Naive thymus-derived CD8-positive, alpha-beta T cell (primary cell): ENCODE measurements around the gene PTPN5. TPM values are rescaled to one million over a fixed set of nuclear protein-coding genes. Genes with fewer than 3 reads are reported as not detected.
"Not testable (repeated sequence)": the region's sequence is repeated elsewhere in the genome, so short reads cannot be mapped to it uniquely, and the experiment has no call there.

Experiments used
- ATAC-seq, 2 donors: fragments of 150-1000 bp; cut with Tn5 transposase in 1 of 2; sonication (Bioruptor Pico), chemical (Tn5 transposase) in 1 of 2; 1 replicate in 1 of 2; 2 replicates in 1 of 2; pipeline ENCODE4 v1.10.0; 2021; ENCODE audit warnings: mild to moderate bottlenecking in 2 of 2, moderate library complexity in 2 of 2
- POLR2A ChIA-PET: fragments of 350-600 bp; sonication (Branson Sonifier 250); formaldehyde crosslinking; loops from one replicate; lab custom pipeline; 2021; ENCODE audit warnings: antibody characterized with exemption; lab: Charles Lee
- DNase-seq, 10 donors: peaks; one replicate each; pipeline versions ENCODE4 v3.0.0 to v3.0.0-alpha.2; 2020 to 2022
- H3K27ac Mint-ChIP-seq, 10 donors: one replicate each; pipeline ENCODE4 v1.8.0; 2020 to 2022; ENCODE audit warnings: mild to moderate bottlenecking in 10 of 10, mixed read lengths in 10 of 10, moderate library complexity in 4 of 10, inconsistent platforms in 1 of 10
- H3K27me3 Mint-ChIP-seq, 5 donors: one replicate each; pipeline ENCODE4 v1.8.0; 2021 to 2022; ENCODE audit warnings: mixed read lengths in 5 of 5
- H3K36me3 Mint-ChIP-seq, 3 donors: one replicate each; pipeline ENCODE4 v1.8.0; 2020 to 2022; ENCODE audit warnings: mixed read lengths in 3 of 3, mild to moderate bottlenecking in 2 of 3, inconsistent platforms in 1 of 3
- H3K4me1 Mint-ChIP-seq, 4 donors: one replicate each; pipeline ENCODE4 v1.8.0; 2021 to 2022; ENCODE audit warnings: mixed read lengths in 4 of 4
- H3K4me3 Mint-ChIP-seq, 10 donors: one replicate each; pipeline ENCODE4 v1.8.0; 2020 to 2022; ENCODE audit warnings: mild to moderate bottlenecking in 10 of 10, mixed read lengths in 10 of 10, moderate library complexity in 6 of 10, inconsistent platforms in 1 of 10
- H3K9me3 Mint-ChIP-seq, 9 donors: one replicate each; pipeline ENCODE4 v1.8.0; 2020 to 2022; ENCODE audit warnings: mixed read lengths in 9 of 9, mild to moderate bottlenecking in 3 of 9, inconsistent platforms in 1 of 9, moderate library complexity in 1 of 9
- polyA plus RNA-seq, 3 donors: library from polyadenylated mRNA; unstranded; fragments of 300-500 nt; fragmentation: Illumina TruSeq; gene quantifications; one replicate each; pipeline ENCODE4 v1.2.3, GENCODE V29; 2021
- total RNA-seq, 8 experiments: library from RNA in 2 of 8; stranded (reverse) in 2 of 8; gene quantifications; one replicate each; pipeline ENCODE4 v1.2.3 and lab custom pipeline; 2021 to 2026

Gene PTPN5
- total and polyA plus RNA-seq, 5 experiments from 2014 or later: not detected

GRCh38 chr11:18682466-18682865 lies 109.1 kb downstream of the PTPN5 start:
- Mint-ChIP-seq H3K27me3 (no peaks in the 10 kb centered on the region), H3K27ac (no peak overlapping the region), H3K9me3 (no peaks in the 10 kb centered on the region), H3K4me3 (no peak overlapping the region), H3K36me3 (no peaks in the 10 kb centered on the region), H3K4me1 (peaks cover 4 to 11% (median 11%) of the 10 kb centered on the region in 4 donors)
- POLR2A ChIA-PET: interaction anchor here (0.5 kb wide), 1 partner anchor 8 kb away, joined by 3 read pairs; no protein-coding TSS in a partner anchor
- no peak for DNase-seq
- no peak for ATAC-seq

- H3K27me3 Mint-ChIP-seq, H3K9me3 Mint-ChIP-seq, H3K27ac Mint-ChIP-seq, POLR2A ChIA-PET, H3K36me3 Mint-ChIP-seq, DNase-seq, ATAC-seq, H3K4me3 Mint-ChIP-seq: not testable (repeated sequence)
- peaks cover 4 to 12% (median 11%) of the 10 kb centered on the region in 4 donors for H3K4me1 Mint-ChIP-seq
Measured at GRCh38 chr11:18681949-18682348, 109.6 kb downstream of the PTPN5 start.

Other genes starting within 250 kb of the PTPN5 start
- gene UEVLD, start 203.1 kb downstream of the PTPN5 start, total RNA-seq: 10 to 100 TPM in 1 of 2 experiments, 1 to 10 TPM in 1; 6.0 to 10.5 TPM
- 1 to 10 TPM; 5.5 to 8.9 (median 6.1) TPM for gene UEVLD, start 203.1 kb downstream of the PTPN5 start, polyA plus RNA-seq
- gene MISFA, start 192.0 kb downstream of the PTPN5 start, total RNA-seq: under 1 TPM in 1 of 2 experiments, not detected in 1; 0.47 TPM
- under 1 TPM in 1 of 3 donors, not detected in 2; 0.96 TPM for gene MISFA, start 192.0 kb downstream of the PTPN5 start, polyA plus RNA-seq
- 10 to 100 TPM; 17.0 to 20.1 TPM for gene SPTY2D1, start 157.5 kb downstream of the PTPN5 start, total RNA-seq
- 10 to 100 TPM in 1 of 3 donors, 1 to 10 TPM in 2; 4.7 to 11.0 (median 7.3) TPM for gene SPTY2D1, start 157.5 kb downstream of the PTPN5 start, polyA plus RNA-seq
- gene TMEM86A, start 93.0 kb downstream of the PTPN5 start, total RNA-seq: 1 to 10 TPM; 4.6 to 6.7 TPM
- 1 to 10 TPM in 2 of 3 donors, under 1 TPM in 1; 0.43 to 1.9 (median 1.2) TPM for gene TMEM86A, start 93.0 kb downstream of the PTPN5 start, polyA plus RNA-seq
- 1 to 10 TPM; 4.1 to 5.4 TPM for gene IGSF22, start 65.6 kb downstream of the PTPN5 start, total RNA-seq
- 1 to 10 TPM; 2.3 to 5.3 (median 4.6) TPM for gene IGSF22, start 65.6 kb downstream of the PTPN5 start, polyA plus RNA-seq
- not detected for gene MRGPRX1, start 147.6 kb upstream of the PTPN5 start, total RNA-seq
- gene MRGPRX1, start 147.6 kb upstream of the PTPN5 start, polyA plus RNA-seq: not detected